Measurements from ENCODE around the gene RBMS3. TPM values are rescaled to one million over a fixed set of nuclear protein-coding genes. Genes with fewer than 3 reads are reported as not detected.

The RBMS3 gene
- total RNA-seq, 1 donor from 2014 or later = 23.7 TPM

DNA sequence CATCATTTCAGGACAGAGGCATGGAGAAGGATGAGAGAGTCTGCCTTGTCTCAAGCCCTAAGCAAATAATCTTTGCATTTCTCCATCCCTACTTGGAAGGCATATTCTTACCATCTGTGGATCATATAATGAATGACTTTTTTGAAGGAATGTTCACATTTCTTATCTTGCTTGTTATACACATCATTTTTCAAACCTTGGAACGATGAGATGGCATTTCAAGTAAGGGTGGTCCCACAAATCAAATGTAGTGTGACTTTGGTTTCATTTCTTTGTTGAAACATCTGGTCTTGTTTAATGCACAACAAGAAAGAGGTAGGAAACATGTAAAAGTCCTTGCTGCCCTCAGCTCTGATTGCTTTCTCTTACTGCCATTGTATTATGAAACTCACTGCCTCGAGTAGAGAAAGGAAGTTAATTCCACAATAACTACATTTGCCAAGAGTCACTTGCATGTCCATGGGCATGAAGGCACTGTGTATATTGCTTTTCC is 32.1 kb downstream of the RBMS3 start:
- Histone ChIP-seq H3K36me3 (ENCODE audit: control insufficient read depth, insufficient read depth, low read length) (no peaks in the 10 kb centered on the region), H3K4me3 (ENCODE audit: low read depth, low read length) (no peak overlapping the region), H3K27me3 (ENCODE audit: control insufficient read depth, insufficient read depth, low read length) (no peaks in the 10 kb centered on the region)
- no peak for DNase-seq (ENCODE audit: low read depth)
- TF ChIP-seq, protein P1, sequence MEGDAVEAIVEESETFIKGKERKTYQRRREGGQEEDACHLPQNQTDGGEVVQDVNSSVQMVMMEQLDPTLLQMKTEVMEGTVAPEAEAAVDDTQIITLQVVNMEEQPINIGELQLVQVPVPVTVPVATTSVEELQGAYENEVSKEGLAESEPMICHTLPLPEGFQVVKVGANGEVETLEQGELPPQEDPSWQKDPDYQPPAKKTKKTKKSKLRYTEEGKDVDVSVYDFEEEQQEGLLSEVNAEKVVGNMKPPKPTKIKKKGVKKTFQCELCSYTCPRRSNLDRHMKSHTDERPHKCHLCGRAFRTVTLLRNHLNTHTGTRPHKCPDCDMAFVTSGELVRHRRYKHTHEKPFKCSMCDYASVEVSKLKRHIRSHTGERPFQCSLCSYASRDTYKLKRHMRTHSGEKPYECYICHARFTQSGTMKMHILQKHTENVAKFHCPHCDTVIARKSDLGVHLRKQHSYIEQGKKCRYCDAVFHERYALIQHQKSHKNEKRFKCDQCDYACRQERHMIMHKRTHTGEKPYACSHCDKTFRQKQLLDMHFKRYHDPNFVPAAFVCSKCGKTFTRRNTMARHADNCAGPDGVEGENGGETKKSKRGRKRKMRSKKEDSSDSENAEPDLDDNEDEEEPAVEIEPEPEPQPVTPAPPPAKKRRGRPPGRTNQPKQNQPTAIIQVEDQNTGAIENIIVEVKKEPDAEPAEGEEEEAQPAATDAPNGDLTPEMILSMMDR (IDR thresholded peaks at IDR 0.05; ENCODE audit: insufficient read depth, low read length, poor library complexity, severe bottlenecking) = no peak

DNA sequence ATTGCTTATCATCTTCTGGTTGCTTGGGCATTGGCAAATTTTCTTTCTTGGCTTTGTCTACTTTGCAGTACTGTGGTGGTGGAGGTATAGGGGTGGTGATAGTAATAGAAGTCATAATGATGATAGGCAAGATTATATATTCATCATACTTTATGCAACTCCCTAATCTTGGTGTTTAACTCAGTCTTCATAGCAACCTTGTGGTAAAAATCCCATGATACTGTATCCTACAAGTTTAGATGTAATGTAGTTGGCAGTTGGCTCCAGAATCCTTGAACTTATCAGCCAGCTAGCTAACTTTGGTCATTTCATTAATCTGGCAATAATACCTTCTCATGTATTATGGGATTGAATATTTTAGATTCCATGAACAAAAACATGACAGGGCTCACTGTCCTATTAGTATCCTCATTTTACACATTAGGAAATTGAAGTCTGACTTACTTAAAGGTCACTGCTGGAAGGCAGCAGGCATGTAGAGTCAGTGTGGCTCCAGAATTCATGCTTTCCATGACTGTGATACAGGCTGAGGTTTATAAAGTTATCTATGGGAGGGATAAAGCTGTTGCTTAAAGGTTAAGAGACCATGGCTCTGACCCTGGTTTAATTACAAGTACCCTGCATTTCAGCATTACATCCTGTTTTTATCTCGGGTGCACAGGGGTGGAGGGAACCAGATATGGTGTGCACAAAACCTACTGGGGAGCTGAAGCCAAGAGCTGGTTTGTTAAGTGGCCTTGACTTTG is 33.3 kb downstream of the RBMS3 start:
- TF ChIP-seq, protein P1 (IDR thresholded peaks at IDR 0.05; ENCODE audit: insufficient read depth, low read length, poor library complexity, severe bottlenecking) = no peak
- Histone ChIP-seq H3K27me3 (ENCODE audit: control insufficient read depth, insufficient read depth, low read length) (no peaks in the 10 kb centered on the region), H3K36me3 (ENCODE audit: control insufficient read depth, insufficient read depth, low read length) (no peaks in the 10 kb centered on the region), H3K4me3 (ENCODE audit: low read depth, low read length) (no peak overlapping the region)
- no peak for DNase-seq (ENCODE audit: low read depth)

DNA sequence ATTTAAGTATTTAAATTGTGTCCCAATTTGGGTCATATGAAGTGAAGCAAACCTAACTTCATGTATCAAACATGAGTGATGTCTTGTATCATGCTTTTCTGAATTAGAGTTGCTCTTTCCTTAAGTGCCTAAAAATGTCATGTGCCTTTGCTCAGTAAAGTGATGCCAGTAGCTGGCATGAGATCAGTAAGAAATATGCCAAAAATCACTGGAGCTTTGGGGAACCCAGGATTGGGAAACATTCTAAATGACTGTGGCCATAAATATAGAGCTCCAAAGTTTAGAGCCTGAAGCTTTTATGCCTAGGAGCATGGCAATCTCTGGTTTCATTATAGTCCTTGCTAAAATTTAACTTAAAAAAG is 33.8 kb downstream of the RBMS3 start:
- Histone ChIP-seq H3K4me3 (ENCODE audit: low read depth, low read length) (no peak overlapping the region), H3K27me3 (ENCODE audit: control insufficient read depth, insufficient read depth, low read length) (no peaks in the 10 kb centered on the region)
- no peak for DNase-seq (ENCODE audit: low read depth)

DNA sequence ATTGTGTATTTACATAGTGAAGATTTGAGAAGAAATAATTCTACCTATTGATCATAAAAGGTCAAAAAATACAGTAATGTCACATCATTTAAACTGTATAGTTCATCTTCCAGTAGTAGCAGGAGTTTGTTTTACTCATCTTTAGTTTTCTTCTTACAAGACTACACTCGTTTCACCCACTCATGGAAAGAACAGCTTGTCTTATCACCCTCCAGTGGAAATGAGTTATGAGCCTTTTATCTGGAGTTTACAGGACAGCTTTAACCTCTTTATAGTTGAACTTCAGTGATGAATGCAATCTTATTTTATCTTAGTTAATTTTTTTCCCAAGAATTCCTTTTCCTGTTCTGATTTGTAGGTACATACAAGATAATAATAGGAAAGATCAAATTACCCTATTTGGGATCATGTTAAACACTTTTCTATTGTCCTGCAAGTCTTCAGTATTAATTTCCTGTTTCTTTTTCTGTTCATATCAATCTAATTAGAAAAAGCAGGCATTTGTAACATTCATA is 36.8 kb downstream of the RBMS3 start:
- no peak for DNase-seq (ENCODE audit: low read depth)
- no peak overlapping the region for H3K4me3 ChIP-seq (ENCODE audit: low read depth, low read length)
- H3K27me3 ChIP-seq (ENCODE audit: control insufficient read depth, insufficient read depth, low read length) = no peaks in the 10 kb centered on the region
- no peaks in the 10 kb centered on the region for H3K36me3 ChIP-seq (ENCODE audit: control insufficient read depth, insufficient read depth, low read length)
- TF ChIP-seq, protein P1 (IDR thresholded peaks at IDR 0.05; ENCODE audit: insufficient read depth, low read length, poor library complexity, severe bottlenecking) = no peak

More for the DNA sequence above, 33.8 kb downstream of the RBMS3 start:
- no peaks in the 10 kb centered on the region for H3K36me3 ChIP-seq (ENCODE audit: control insufficient read depth, insufficient read depth, low read length)
- TF ChIP-seq, protein P1 (IDR thresholded peaks at IDR 0.05; ENCODE audit: insufficient read depth, low read length, poor library complexity, severe bottlenecking) = no peak

DNA sequence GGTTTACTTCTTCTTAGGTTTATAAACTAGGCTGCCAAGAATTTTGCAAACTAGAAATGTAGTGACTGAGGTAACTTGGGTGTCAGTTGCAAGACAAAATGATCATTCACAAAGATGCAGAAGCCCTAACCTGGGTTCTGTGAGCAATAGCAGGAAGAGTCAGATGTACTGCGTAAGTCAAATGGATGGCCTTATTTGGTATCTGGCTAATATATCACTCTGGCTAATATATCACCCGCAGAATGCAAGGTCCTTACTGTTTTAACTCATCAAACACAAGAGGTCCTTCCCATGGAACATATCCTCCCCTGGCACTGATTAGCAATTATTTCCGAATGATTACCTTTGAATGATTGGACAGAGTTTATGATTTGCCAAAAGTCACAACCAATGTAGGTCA is 37.4 kb downstream of the RBMS3 start:
- H3K36me3 ChIP-seq (ENCODE audit: control insufficient read depth, insufficient read depth, low read length) = no peaks in the 10 kb centered on the region
- no peak overlapping the region for H3K4me3 ChIP-seq (ENCODE audit: low read depth, low read length)
- TF ChIP-seq, protein P1 (IDR thresholded peaks at IDR 0.05; ENCODE audit: insufficient read depth, low read length, poor library complexity, severe bottlenecking) = no peak
- DNase-seq (ENCODE audit: low read depth) = peak; percentile 42
- no peaks in the 10 kb centered on the region for H3K27me3 ChIP-seq (ENCODE audit: control insufficient read depth, insufficient read depth, low read length)
